ENCODE measurements around the gene DYRK1A.

DNA sequence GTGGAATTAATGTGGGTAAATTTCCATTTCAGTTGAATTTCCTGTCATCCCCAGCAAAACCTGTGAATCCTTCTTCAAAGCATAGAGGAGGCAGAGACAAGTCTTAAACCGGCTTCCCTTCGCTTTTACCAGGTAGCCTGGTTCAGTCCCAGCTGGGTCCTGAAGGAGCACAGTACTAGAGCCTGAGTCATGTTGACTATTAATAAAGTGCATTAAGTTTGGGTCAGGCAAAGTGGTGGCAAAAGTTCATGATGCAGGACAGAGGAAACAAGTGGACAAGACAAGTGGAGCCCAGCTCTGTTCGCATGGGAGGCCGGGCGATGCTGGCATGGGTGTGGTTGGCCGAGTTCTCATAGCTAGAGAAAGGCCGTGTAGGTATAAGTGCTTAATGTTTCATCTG, 150.4 kb downstream of the DYRK1A start:
- TF ChIP-seq, protein P1, sequence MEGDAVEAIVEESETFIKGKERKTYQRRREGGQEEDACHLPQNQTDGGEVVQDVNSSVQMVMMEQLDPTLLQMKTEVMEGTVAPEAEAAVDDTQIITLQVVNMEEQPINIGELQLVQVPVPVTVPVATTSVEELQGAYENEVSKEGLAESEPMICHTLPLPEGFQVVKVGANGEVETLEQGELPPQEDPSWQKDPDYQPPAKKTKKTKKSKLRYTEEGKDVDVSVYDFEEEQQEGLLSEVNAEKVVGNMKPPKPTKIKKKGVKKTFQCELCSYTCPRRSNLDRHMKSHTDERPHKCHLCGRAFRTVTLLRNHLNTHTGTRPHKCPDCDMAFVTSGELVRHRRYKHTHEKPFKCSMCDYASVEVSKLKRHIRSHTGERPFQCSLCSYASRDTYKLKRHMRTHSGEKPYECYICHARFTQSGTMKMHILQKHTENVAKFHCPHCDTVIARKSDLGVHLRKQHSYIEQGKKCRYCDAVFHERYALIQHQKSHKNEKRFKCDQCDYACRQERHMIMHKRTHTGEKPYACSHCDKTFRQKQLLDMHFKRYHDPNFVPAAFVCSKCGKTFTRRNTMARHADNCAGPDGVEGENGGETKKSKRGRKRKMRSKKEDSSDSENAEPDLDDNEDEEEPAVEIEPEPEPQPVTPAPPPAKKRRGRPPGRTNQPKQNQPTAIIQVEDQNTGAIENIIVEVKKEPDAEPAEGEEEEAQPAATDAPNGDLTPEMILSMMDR (IDR thresholded peaks at IDR 0.05; ENCODE audit: low read length): no peak
- no peak for TF ChIP-seq EZH2phosphoT487 (IDR thresholded peaks at IDR 0.05; ENCODE audit: low read length)

Data from MM.1S (cell line).